ENCODE measurements around the gene NEK6. TPM values are rescaled to one million over a fixed set of nuclear protein-coding genes. Genes with fewer than 3 reads are reported as not detected.

Gene NEK6
- total and polyA plus RNA-seq, 7 experiments from 2014 or later = 0.43 to 32.8 (median 2.3) TPM

DNA sequence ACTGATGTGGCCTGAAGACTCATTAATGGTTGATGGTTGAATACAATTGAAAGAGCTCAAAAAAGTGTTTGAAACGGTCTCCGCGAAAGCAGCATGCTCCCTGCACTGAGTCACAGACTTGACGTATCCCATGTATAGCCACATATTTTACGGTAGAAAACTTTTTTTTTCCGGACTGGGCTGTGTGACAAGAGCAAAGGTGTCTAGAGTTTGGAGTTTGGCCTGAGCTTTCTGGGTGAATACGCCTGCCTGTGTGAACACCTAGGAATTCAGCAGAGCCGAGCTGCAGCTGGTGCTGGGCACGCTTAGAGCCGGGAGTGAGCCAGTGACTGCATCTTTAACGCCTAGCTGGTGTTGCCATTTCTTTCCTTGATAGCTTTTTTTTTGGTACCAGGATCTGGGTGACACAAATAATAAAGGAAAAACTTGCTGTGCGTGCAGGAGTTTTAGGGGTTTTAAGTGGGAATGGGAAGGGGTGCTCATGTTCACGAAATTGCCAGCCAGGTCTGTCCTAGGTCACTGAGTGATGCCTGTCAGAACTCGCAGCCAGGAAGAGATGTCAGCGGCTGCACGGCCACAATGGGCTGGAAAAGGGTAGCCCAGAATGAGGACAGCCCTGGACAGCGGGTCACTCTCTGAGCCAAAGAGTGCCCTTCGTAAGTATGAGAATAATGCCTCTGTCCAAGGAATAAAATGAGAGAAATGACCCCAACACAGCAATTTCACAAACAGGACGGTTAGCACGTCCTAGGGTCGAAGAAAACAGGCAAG, 105.8 kb downstream of the NEK6 start:
- H3K9me3 Mint-ChIP-seq = no peaks in the 10 kb centered on the region
- Histone ChIP-seq H3K27me3 (ENCODE audit: control insufficient read depth in 2 of 2, insufficient read depth in 2 of 2, low read length in 2 of 2) (no peaks in the 10 kb centered on the region), H3K36me3 (ENCODE audit: control insufficient read depth in 2 of 3, insufficient read depth in 3 of 3, low read length in 3 of 3) (peaks cover 0 to 20% (median 0%) of the 10 kb centered on the region in 3 experiments), H3K4me1 (ENCODE audit: control insufficient read depth in 2 of 2, insufficient read depth in 2 of 2, low read length in 2 of 2) (peaks cover 0 to 7% of the 10 kb centered on the region in 2 donors), H3K27ac (ENCODE audit: low read depth, low read length) (no peak overlapping the region), H3K4me3 (ENCODE audit: low read length) (no peak overlapping the region), H3K9me3 (ENCODE audit: control insufficient read depth in 2 of 3, low read length in 3 of 3) (no peaks in the 10 kb centered on the region)
- no peaks in the 10 kb centered on the region for H3K27me3 Mint-ChIP-seq
- POLR2A ChIA-PET = no interaction called here
- ATAC-seq (no peak), DNase-seq (no peak)
- H3K4me3 Mint-ChIP-seq = no peak overlapping the region
- CTCF ChIA-PET = no interaction called here
- peaks cover 0 to 9% (median 4%) of the 10 kb centered on the region in 5 donors for H3K36me3 Mint-ChIP-seq
- H3K4me1 Mint-ChIP-seq = peaks cover 12 to 76% (median 60%) of the 10 kb centered on the region in 7 donors
- intact Hi-C loops (cut with micrococcal nuclease) = no loop called here
- H3K27ac Mint-ChIP-seq = peak overlapping the region in 2 of 9 donors; percentile 28 to 39

DNA sequence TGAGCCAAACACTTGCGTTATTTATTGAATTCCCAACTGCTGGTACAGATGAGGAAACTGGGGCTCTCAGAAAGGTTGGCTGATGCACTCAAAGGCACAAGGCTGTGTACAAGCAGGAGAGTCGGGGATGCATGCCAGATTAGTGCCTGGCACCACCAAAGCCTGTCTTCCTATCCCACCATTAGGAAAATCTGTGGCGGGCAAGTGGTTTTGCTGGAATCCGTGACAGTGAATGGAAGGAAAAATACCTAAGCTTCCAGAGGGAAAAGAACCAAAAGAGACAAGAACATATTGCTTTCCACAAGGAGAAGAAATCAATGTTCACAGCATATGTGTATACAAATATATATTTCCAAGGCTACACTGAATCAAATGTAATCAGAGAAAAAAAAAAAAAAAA, 106.4 kb downstream of the NEK6 start:
- ChIA-PET POLR2A (no interaction called here), CTCF (no interaction called here)
- no peak for ATAC-seq
- H3K4me3 ChIP-seq (ENCODE audit: low read length) = no peak overlapping the region
- Mint-ChIP-seq H3K4me1 (peaks cover 9 to 76% (median 63%) of the 10 kb centered on the region in 7 donors), H3K9me3 (no peaks in the 10 kb centered on the region), H3K36me3 (peaks cover 0 to 11% (median 4%) of the 10 kb centered on the region in 5 donors), H3K27me3 (no peaks in the 10 kb centered on the region), H3K4me3 (no peak overlapping the region), H3K27ac (peak overlapping the region in 1 of 9 donors; percentile 28)
- intact Hi-C loops (cut with micrococcal nuclease) = no loop called here
- no peaks in the 10 kb centered on the region for H3K27me3 ChIP-seq (ENCODE audit: control insufficient read depth in 2 of 2, insufficient read depth in 2 of 2, low read length in 2 of 2)
- peaks cover 0 to 20% (median 0%) of the 10 kb centered on the region in 3 experiments for H3K36me3 ChIP-seq (ENCODE audit: control insufficient read depth in 2 of 3, insufficient read depth in 3 of 3, low read length in 3 of 3)
- peaks cover 0 to 7% of the 10 kb centered on the region in 2 donors for H3K4me1 ChIP-seq (ENCODE audit: control insufficient read depth in 2 of 2, insufficient read depth in 2 of 2, low read length in 2 of 2)
- no peak for DNase-seq
- no peaks in the 10 kb centered on the region for H3K9me3 ChIP-seq (ENCODE audit: control insufficient read depth in 2 of 3, low read length in 3 of 3)
- H3K27ac ChIP-seq (ENCODE audit: low read depth, low read length) = no peak overlapping the region

DNA sequence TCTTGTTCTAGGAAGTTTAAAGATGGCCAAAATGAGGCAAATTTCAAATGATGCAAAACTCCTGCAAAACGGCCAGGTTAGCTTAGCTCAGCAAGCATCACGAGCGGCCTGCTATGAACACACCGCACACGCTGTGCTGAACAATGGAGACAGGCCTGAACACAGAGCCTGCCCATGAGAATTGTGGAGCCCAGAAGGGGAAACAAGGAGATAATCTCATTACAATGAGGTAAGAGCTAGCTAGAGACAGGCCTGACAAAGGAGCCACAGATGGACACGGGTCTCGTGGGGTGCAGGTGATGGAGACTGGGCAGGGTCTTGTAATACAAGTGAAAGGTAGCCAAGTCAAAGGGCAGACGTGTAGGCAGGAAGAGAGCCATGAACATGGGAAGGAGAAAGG, 107.3 kb downstream of the NEK6 start:
- no peak overlapping the region for H3K4me3 Mint-ChIP-seq
- H3K4me1 Mint-ChIP-seq = peaks cover 9 to 75% (median 62%) of the 10 kb centered on the region in 7 donors
- H3K27ac ChIP-seq (ENCODE audit: low read depth, low read length) = no peak overlapping the region
- H3K4me1 ChIP-seq (ENCODE audit: control insufficient read depth in 2 of 2, insufficient read depth in 2 of 2, low read length in 2 of 2) = peaks cover 0 to 7% of the 10 kb centered on the region in 2 donors
- no peaks in the 10 kb centered on the region for H3K27me3 ChIP-seq (ENCODE audit: control insufficient read depth in 2 of 2, insufficient read depth in 2 of 2, low read length in 2 of 2)
- no peaks in the 10 kb centered on the region for H3K9me3 ChIP-seq (ENCODE audit: control insufficient read depth in 2 of 3, low read length in 3 of 3)
- H3K9me3 Mint-ChIP-seq = no peaks in the 10 kb centered on the region
- H3K36me3 ChIP-seq (ENCODE audit: control insufficient read depth in 2 of 3, insufficient read depth in 3 of 3, low read length in 3 of 3) = peaks cover 0 to 20% (median 0%) of the 10 kb centered on the region in 3 experiments
- no peak for DNase-seq
- no peaks in the 10 kb centered on the region for H3K27me3 Mint-ChIP-seq
- H3K27ac Mint-ChIP-seq = peak overlapping the region in 1 of 9 donors; percentile 11
- ChIA-PET CTCF (no interaction called here), POLR2A (no interaction called here)
- ATAC-seq = no peak
- intact Hi-C loops (cut with micrococcal nuclease) = no loop called here
- H3K36me3 Mint-ChIP-seq = peaks cover 0 to 11% (median 4%) of the 10 kb centered on the region in 5 donors
- H3K4me3 ChIP-seq (ENCODE audit: low read length) = no peak overlapping the region

DNA sequence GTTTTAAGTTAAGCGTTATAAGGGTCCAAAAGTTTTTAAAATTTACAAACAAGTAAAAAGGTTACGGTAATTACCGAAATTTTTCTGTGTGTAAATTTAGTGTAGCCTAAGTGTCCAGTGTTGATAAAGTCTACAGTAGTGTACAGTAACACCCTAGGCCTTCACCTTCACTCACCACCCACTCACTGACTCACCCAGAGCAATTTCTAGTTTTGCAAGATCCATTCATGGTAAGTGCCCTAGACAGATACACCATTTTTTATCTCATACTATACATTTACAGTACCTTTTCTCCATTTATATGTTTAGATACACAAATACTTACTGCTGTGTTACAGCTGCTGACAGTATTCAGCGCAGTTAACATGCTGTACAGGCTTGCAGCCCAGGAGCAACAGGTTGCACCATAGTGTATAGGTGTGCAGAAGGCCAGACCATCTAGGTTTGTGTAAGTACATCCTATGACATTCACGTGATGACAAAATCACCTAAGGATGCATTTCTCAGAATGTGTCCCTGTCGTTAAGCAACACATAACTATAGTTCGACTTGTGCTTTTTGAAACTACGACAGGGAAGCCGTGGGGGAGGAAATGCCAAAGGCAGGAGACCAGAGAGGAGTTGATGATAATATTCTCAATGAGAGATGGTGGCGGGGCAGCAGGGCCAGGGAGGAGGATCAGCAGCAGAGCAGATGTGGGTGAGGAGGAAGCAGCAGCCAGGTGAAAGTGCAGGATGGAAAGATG, 108.9 kb downstream of the NEK6 start:
- no peak for ATAC-seq
- Mint-ChIP-seq H3K36me3 (peaks cover 0 to 11% (median 4%) of the 10 kb centered on the region in 5 donors), H3K9me3 (no peaks in the 10 kb centered on the region), H3K4me3 (no peak overlapping the region), H3K4me1 (peaks cover 9 to 75% (median 60%) of the 10 kb centered on the region in 7 donors), H3K27ac (peak overlapping the region in 1 of 9 donors; percentile 59), H3K27me3 (no peaks in the 10 kb centered on the region)
- DNase-seq = no peak
- ChIA-PET POLR2A (interaction anchor here (0.6 kb wide), 1 partner anchor 212 kb away, joined by 3 read pairs; no protein-coding TSS in a partner anchor), CTCF (no interaction called here)
- H3K4me1 ChIP-seq (ENCODE audit: control insufficient read depth in 2 of 2, insufficient read depth in 2 of 2, low read length in 2 of 2) = no peaks in the 10 kb centered on the region
- no peak overlapping the region for H3K27ac ChIP-seq (ENCODE audit: low read depth, low read length)
- no peak overlapping the region for H3K4me3 ChIP-seq (ENCODE audit: low read length)
- intact Hi-C loops (cut with micrococcal nuclease) = no loop called here
- no peaks in the 10 kb centered on the region for H3K27me3 ChIP-seq (ENCODE audit: control insufficient read depth in 2 of 2, insufficient read depth in 2 of 2, low read length in 2 of 2)
- peaks cover 0 to 20% (median 0%) of the 10 kb centered on the region in 3 experiments for H3K36me3 ChIP-seq (ENCODE audit: control insufficient read depth in 2 of 3, insufficient read depth in 3 of 3, low read length in 3 of 3)
- no peaks in the 10 kb centered on the region for H3K9me3 ChIP-seq (ENCODE audit: control insufficient read depth in 2 of 3, low read length in 3 of 3)

DNA sequence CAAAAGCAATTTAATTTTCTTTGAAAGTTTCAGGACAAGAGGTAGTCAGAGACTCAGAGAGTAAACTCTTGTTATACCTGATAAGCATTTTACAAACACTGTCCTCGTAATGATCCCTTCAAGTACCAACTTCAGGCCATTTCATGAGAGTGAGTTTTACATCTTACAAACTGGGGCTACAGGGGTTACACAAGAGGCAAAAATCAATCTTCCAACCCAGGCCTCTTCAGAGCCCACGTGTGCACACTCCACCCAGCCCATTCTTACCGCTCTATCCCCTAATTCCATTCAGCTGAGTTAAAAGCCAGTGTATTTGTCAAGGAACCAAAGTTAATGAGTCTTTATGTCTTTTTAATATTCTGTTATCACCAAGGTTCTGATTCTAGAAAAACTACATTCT, 110.9 kb downstream of the NEK6 start:
- ATAC-seq (no peak), DNase-seq (no peak)
- ChIA-PET POLR2A (no interaction called here), CTCF (no interaction called here)
- Mint-ChIP-seq H3K36me3 (peaks cover 3 to 11% (median 5%) of the 10 kb centered on the region in 5 donors), H3K9me3 (peaks cover 0 to 1% (median 0%) of the 10 kb centered on the region in 11 donors), H3K4me1 (peaks cover 14 to 78% (median 67%) of the 10 kb centered on the region in 7 donors), H3K27me3 (no peaks in the 10 kb centered on the region), H3K27ac (peak overlapping the region in 3 of 9 donors; percentile 5 to 29 (median 24)), H3K4me3 (no peak overlapping the region)
- H3K27ac ChIP-seq (ENCODE audit: low read depth, low read length) = no peak overlapping the region
- intact Hi-C loops (cut with micrococcal nuclease) = no loop called here
- H3K4me3 ChIP-seq (ENCODE audit: low read length) = no peak overlapping the region
- no peaks in the 10 kb centered on the region for H3K27me3 ChIP-seq (ENCODE audit: control insufficient read depth in 2 of 2, insufficient read depth in 2 of 2, low read length in 2 of 2)
- peaks cover 0 to 16% (median 0%) of the 10 kb centered on the region in 3 experiments for H3K36me3 ChIP-seq (ENCODE audit: control insufficient read depth in 2 of 3, insufficient read depth in 3 of 3, low read length in 3 of 3)
- no peaks in the 10 kb centered on the region for H3K9me3 ChIP-seq (ENCODE audit: control insufficient read depth in 2 of 3, low read length in 3 of 3)
- H3K4me1 ChIP-seq (ENCODE audit: control insufficient read depth in 2 of 2, insufficient read depth in 2 of 2, low read length in 2 of 2) = no peaks in the 10 kb centered on the region

DNA sequence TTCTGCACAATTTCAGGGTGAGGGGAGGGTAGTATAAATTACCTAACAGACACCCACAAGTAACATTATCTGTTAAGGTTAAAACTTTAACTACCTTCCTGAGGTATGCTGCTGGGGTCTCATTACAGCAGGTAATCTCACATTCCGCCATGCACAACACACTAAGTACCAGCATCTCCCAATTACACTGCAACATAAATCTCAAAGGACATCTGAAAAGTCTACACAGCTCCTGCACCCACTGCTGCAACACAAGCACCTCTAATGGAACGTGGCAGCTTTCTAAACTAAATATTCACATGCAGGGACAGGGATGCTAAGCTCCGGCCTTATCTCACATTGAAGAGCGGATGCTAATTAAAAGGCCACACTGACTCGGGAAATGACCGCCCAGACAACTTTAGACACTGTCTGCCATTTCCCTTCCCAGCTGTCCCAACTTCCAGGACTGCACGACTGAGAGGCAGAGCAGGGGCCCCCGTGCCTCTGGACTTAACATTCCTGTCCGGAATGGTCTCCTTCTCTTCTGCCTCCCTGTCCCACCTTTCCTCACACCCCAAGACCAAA, 111.6 kb downstream of the NEK6 start:
- Histone ChIP-seq H3K4me3 (ENCODE audit: low read length) (no peak overlapping the region), H3K4me1 (ENCODE audit: control insufficient read depth in 2 of 2, insufficient read depth in 2 of 2, low read length in 2 of 2) (no peaks in the 10 kb centered on the region), H3K9me3 (ENCODE audit: control insufficient read depth in 2 of 3, low read length in 3 of 3) (no peaks in the 10 kb centered on the region), H3K27me3 (ENCODE audit: control insufficient read depth in 2 of 2, insufficient read depth in 2 of 2, low read length in 2 of 2) (no peaks in the 10 kb centered on the region), H3K36me3 (ENCODE audit: control insufficient read depth in 2 of 3, insufficient read depth in 3 of 3, low read length in 3 of 3) (peaks cover 0 to 12% (median 0%) of the 10 kb centered on the region in 3 experiments), H3K27ac (ENCODE audit: low read depth, low read length) (no peak overlapping the region)
- Mint-ChIP-seq H3K36me3 (peaks cover 6 to 16% (median 9%) of the 10 kb centered on the region in 5 donors), H3K9me3 (peaks cover 0 to 4% (median 0%) of the 10 kb centered on the region in 11 donors), H3K4me3 (no peak overlapping the region), H3K27me3 (no peaks in the 10 kb centered on the region), H3K27ac (peak overlapping the region in 2 of 9 donors; percentile 10 to 29), H3K4me1 (peaks cover 14 to 78% (median 72%) of the 10 kb centered on the region in 7 donors)
- DNase-seq (no peak), ATAC-seq (no peak)
- CTCF ChIA-PET = no interaction called here
- intact Hi-C loops (cut with micrococcal nuclease) = no loop called here
- POLR2A ChIA-PET = no interaction called here
